ENCODE results near the gene CD79A.

Gene CD79A

GRCh38 chr19:41876847-41877832, at the start of gene CD79A:
TSS of gene CD79A (plus strand) at chr19:41877279. CDS start at chr19:41877305, 26 bp downstream.
- DNase-seq: no peak

GRCh38 chr19:41837981-41838708, 38.9 kb upstream of the CD79A start:
- no peak for DNase-seq

- no peak for DNase-seq
These were observed 37.9 kb upstream of the CD79A start for GRCh38 chr19:41839211-41839610.

- DNase-seq: no peak
These were observed 33.7 kb upstream of the CD79A start for GRCh38 chr19:41843371-41843770.

- DNase-seq: no peak
These were observed 32.5 kb upstream of the CD79A start, which contains the start of gene LYPD4 for GRCh38 chr19:41844601-41845000. TSS of gene LYPD4 (minus strand) at chr19:41844683. CDS start at chr19:41839285, 5,398 bp downstream.

- DNase-seq: no peak
These were observed 32.3 kb upstream of the CD79A start, which contains the start of gene DMRTC2 for GRCh38 chr19:41845001-41845050. TSS of gene DMRTC2 (plus strand) at chr19:41845042. CDS start at chr19:41847429, 2,387 bp downstream.

- no peak for DNase-seq
These were observed 32.0 kb upstream of the CD79A start for GRCh38 chr19:41845051-41845590.

- no peak for DNase-seq
These were observed 29.6 kb upstream of the CD79A start for GRCh38 chr19:41847351-41848105.

GRCh38 chr19:41848666-41849065, 28.4 kb upstream of the CD79A start:
- no peak for DNase-seq

GRCh38 chr19:41849067-41849466, 28.0 kb upstream of the CD79A start:
- DNase-seq: no peak

- DNase-seq: no peak
These were observed 26.7 kb upstream of the CD79A start for GRCh38 chr19:41850381-41850780.

- DNase-seq: no peak
These were observed 25.6 kb upstream of the CD79A start for GRCh38 chr19:41851456-41851855.

- no peak for DNase-seq
These were observed 23.7 kb upstream of the CD79A start for GRCh38 chr19:41853344-41853743.

- no peak for DNase-seq
These were observed 23.3 kb upstream of the CD79A start for GRCh38 chr19:41853768-41854167.

- DNase-seq: no peak
These were observed 17.9 kb upstream of the CD79A start for GRCh38 chr19:41859213-41859617.

- DNase-seq: peak; percentile 93 to 96
These were observed 17.3 kb upstream of the CD79A start, which contains the start of gene RPS19 for GRCh38 chr19:41859618-41860418. TSS of gene RPS19 (plus strand) at chr19:41860255. CDS start at chr19:41860775, 520 bp downstream.

GRCh38 chr19:41860419-41861115, 16.5 kb upstream of the CD79A start:
- no peak for DNase-seq

GRCh38 chr19:41861116-41861768, 15.8 kb upstream of the CD79A start:
- no peak for DNase-seq

- no peak for DNase-seq
These were observed 15.2 kb upstream of the CD79A start for GRCh38 chr19:41861846-41862245.

GRCh38 chr19:41862445-41862986, 14.6 kb upstream of the CD79A start:
- no peak for DNase-seq
